ENCODE measurements around the gene UPF1.
"Not testable (repeated sequence)": the region's sequence is repeated elsewhere in the genome, so short reads cannot be mapped to it uniquely, and the experiment has no call there.

Gene UPF1

GRCh38 chr19:18798384-18799352 is 33.1 kb upstream of the UPF1 start:
- no peak for DNase-seq

- no peak for DNase-seq
Observed at GRCh38 chr19:18799389-18799970, 32.3 kb upstream of the UPF1 start.

DNA sequence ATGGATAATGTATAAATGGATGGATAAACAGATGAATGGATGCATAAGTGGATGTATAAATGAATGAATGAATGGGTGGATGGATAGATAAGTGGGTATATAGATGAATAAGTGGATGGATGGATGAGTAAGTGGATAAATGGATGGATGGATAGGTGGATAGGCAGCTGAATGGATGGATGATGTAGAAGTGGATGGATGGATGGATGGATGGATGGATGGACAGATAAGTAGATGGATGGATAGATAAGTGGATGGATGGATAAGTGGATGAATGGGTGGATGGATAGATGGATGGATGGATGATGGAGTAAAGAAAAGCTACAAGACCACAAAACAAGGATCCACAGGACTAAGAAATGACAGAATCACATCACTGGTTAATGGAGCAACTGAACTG is 31.7 kb upstream of the UPF1 start:
- DNase-seq, result no peak

DNA sequence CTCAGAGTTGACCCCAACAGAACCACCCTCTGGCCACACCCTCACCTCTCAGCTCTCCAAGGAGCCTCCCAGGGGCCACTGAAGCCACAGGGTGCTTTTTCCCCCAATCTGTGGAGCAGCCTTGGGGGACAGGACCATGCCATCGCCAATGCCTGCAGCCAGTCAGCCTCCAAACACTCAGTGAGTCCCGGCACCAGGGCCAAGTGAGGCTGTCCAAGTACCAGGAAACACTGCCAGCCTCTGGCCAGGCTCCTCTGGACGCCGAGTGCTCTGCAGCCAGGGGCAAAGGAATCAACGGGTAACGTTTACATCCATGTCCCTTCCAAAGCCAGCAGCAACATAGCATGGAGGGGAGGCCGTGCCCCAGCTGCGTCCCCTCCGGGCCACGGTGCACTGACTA is 31.1 kb upstream of the UPF1 start:
- peak in 6 of 51 donors; percentile 11 to 42 (median 18) for DNase-seq

DNA sequence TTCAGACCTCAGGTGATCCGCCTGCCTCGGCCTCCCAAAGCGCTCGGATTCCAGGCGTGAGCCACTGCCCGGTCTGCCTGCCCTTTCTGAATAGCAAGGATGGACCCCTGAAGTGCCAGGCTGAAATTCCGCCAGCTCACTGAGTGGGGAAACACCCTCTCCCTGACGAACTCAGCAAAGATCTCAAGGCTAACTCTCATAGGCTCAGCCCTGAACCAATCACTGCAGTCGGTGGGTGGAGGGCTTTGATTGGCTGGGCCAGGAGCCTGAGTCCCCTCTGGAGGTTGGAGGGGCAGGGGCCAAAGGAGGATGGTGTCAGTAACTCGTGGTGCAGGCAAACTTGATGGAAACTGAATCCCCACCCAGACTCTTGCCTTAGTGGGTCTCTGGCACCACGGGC is 29.4 kb upstream of the UPF1 start:
- DNase-seq, result no peak

GRCh38 chr19:18803550-18804138 is 28.1 kb upstream of the UPF1 start:
- DNase-seq, result no peak

- DNase-seq, result no peak
Observed at GRCh38 chr19:18804139-18804601, 27.6 kb upstream of the UPF1 start.

DNA sequence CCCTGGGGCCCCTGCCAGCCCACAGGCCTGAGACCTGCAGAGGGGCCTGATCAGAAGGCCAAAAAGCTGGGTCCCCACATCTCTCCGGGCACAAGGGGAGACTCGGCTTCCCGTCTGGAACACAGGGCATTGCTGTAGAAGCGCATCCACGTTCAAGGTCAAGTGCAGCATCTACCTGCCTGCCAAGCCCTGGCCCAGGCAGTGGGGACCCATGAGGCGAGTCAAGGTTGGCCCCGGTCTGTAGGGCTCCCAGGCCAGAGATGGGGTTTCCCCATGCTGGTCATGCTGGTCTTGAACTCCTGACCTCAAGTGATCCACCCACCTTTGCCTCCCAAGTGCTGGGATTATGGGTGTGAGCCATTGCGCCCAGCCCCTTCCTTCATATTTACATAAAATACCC is 27.1 kb upstream of the UPF1 start:
- no peak for DNase-seq

DNA sequence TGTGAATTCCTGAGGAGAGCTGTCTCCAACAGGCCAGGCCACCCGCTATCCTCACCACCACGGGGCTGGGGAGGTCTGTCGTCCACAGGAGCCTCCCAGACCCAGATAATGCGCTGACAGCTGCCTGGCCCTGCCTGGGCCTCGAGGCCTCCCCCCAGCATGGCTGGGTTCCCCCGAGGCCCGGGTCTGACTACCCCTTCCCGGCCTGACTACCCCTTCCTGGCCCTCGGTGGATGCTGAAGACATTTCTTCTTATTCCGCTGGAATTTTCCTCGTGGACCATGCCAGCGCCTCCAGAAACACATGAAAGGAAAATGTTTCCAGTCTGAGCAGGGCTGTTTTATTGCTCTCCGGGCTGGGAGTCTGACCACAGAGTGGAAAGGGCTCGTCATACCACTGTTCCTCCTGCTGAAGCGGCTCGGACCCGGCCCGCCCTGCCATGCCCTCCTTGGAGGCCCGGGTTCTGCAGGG is 23.9 kb upstream of the UPF1 start:
- DNase-seq, result no peak

DNA sequence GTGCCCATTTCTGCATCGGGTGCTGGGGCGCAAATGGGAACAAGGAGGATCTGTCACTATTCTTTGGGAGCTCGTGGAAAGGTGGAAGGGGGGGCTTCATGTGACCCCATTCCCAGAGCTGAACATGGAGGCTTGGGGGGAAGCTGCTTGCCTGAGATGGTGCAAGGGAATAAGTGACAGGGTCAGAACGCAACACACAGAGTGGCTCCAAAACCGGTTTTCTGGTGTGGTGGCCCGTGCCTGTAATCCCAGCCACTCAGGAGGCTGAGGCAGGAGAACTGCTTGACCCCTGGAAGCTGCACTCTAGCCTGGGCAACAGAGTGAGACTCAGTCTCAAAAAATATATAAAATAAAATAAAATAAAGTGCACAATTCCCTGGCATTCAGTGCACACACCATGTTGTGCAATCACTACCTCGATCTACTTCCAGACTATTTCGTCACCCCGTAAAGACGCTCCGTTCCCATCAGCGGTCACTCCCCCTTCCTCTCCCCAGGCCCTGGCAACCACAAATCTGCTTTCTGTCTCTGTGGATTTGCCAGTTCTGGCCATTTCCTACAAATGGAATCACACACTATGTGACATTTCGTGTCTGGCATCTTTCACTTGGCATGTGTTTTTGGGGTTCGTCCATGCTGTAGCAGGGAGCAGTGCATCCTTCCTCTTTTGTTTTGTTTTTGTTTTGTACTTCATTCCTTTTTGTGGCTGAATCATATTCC is 22.4 kb upstream of the UPF1 start:
- peak in 8 of 51 donors; percentile 4 to 35 (median 11) for DNase-seq

- DNase-seq, result not testable (repeated sequence)
Observed at GRCh38 chr19:18811638-18812037, 20.1 kb upstream of the UPF1 start.

DNA sequence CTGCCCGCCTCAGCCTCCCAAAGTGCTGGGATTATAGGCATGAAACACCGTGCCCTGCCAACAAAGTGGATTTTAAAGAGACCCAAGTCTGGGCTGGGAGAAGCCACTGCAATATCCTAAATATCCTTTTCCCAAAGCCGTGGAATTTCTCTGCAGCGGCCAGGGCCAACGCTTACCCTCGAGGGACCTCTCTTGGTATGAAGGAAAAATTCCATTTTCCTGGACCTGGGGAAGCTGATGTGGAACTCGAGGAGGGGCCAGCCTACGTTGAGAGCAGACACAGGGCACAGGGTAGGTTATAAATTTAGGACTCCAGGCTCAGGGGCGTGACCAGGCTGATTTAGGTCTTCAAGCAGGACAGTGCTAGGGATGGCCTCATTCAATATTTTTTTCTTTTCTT is 17.7 kb upstream of the UPF1 start:
- no peak for DNase-seq

- DNase-seq, result no peak
Observed at GRCh38 chr19:18815673-18816072, 16.1 kb upstream of the UPF1 start.

GRCh38 chr19:18816645-18817044 is 15.1 kb upstream of the UPF1 start:
- not testable (repeated sequence) for DNase-seq

- no peak for DNase-seq
Observed at GRCh38 chr19:18817574-18817973, 14.2 kb upstream of the UPF1 start.

DNA sequence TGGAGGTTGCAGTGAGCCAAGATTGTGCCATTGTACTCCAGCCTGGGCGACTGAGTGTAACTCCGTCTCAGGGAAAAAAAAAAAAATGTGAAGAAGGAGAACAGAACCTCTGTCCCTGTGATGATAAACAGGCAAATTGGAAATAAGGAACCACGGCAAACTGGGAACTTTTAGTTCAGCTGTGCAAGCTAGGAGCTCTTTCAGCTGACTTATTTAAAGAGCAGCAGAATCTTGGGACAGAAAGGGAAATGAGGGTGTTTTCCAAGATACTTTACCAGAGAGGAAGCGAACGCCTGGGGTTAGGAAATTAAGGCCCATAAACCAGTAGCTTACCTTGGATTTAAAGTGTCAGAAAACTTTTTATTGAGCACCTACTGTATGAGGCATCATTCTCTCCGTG is 3.0 kb upstream of the UPF1 start:
- DNase-seq, result no peak

DNA sequence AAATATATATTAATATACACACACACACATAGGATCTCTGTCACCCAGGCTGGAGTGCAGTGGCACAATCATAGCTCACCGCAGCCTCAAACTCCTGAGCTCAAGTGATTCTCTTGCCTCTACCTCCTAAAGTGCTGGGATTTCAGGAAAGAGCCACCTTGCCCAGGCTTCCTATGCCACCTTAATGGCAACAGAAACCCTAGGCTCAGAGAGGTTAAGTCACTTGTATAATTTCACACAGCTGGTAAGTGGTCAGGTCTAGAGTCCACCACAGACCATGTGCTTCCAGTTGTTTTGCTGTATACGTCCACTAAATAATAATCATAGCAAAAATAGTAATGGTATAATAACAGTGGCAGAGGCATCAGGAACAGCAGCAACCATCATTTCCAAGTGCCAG is 1.3 kb upstream of the UPF1 start:
- DNase-seq, result no peak

DNA sequence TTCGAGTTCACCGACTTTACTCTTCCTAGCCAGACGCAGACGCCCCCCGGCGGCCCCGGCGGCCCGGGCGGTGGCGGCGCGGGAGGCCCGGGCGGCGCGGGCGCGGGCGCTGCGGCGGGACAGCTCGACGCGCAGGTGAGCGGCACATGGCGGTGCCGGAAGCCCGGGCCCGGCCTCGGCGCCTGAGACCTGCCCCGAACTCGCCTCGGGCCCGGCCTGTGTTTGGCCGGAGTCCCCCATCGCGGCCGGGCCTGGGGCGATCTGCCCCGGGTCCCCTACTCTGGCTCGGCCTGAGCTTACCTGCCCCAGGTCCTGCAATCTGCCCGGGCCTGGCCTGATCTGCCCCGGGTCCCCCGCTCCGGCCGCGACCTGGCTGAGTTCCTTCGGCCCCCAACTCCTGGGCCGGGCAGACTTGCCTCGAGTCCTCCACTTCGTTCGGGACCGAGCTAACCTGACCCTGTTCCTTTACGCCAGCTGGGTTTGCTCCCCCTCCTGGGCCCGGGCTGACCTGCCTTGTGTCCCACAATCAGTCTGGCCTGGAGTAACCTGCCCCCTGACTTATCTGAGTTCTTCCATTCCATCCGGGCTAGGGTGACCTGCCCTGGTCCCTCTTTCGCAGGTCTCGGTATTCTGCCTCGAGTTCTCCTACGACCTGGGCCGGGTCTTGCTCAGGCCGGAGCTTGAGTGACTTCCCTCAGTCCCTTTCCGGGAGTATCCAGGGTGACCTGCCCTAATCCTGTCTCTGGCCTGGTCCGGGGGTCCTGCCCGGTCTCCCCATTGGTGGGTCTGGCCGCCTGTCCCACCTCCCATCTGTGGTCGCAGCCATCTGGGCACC is 764 bp downstream of the UPF1 start:
- DNase-seq, result peak in 2 of 51 donors; percentile 5 to 14

DNA sequence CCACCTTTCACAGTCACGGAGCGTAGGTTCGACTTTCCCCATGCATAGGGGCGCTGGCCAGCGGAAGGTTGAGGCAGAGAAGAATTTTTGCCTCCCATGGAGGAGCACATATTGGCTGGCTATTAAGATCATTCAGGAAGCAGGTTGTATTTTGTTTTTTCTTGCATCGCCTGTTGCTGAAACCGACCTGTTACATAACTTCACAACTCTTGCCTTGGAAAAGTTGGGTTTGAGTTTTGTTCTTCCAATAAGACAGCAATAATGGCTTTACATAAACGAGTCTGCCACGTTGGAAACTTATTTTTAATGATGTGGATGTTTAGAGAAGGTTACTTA is 1.4 kb downstream of the UPF1 start:
- no peak for DNase-seq

DNA sequence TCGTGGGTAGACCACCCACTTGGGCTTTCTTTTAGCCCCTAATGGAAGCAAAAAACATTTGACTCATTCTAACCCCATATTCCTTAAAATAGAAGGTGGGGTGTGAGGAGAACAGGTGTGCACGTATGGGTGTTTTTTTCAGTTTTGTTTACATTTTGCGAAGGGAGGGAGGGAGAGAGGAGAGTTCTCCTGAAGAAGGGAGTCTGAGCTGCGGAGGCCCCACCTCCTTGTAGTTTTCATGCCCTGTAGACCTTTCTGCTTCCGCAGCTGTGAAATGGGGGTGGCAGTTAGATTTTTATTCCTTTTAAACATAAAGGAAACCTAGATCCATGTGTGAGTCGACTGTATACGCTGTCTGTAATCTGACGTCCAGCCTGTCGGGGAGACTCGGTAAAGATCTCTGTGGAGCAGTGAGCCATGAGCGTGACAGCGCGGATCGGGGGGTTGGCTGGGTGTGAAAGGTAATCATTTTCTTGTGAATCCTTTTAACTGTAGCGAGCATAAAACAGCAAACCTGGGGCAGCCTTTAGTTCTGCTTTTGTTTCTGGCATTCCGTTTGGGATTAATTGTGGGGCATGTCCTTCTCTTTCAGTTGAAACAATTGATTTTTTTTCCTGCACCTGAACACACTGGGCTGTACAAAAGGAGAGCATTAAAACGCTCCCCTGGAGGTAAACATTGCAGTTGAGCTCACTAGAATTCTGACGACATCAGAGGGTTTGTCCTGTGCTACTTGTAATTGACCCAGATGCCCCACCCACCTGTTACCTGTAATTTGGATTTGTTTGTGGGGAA is 2.3 kb downstream of the UPF1 start:
- DNase-seq, result peak in 1 of 51 donors; percentile 41

All from hypothalamus (tissue), 51 donors.